ENCODE results near the gene EGLN2. TPM values are rescaled to one million over a fixed set of nuclear protein-coding genes. Genes with fewer than 3 reads are reported as not detected.
"Not testable (repeated sequence)": the region's sequence is repeated elsewhere in the genome, so short reads cannot be mapped to it uniquely, and the experiment has no call there.

The EGLN2 gene
- total and polyA plus RNA-seq, 7 experiments from 2014 or later: 122 to 254 (median 157) TPM

GRCh38 chr19:40832431-40832790 lies 33.4 kb downstream of the EGLN2 start:
- H3K27me3 Mint-ChIP-seq; intact Hi-C loops (cut with micrococcal nuclease); H3K9me3 ChIP-seq (ENCODE audit: control insufficient read depth in 2 of 3, low read length in 3 of 3); H3K36me3 ChIP-seq (ENCODE audit: control insufficient read depth in 2 of 3, insufficient read depth in 3 of 3, low read length in 3 of 3); H3K4me1 ChIP-seq (ENCODE audit: control insufficient read depth in 2 of 2, insufficient read depth in 2 of 2, low read length in 2 of 2); H3K27ac ChIP-seq (ENCODE audit: low read depth, low read length); H3K4me3 ChIP-seq (ENCODE audit: low read length); ATAC-seq; H3K27me3 ChIP-seq (ENCODE audit: control insufficient read depth in 2 of 2, insufficient read depth in 2 of 2, low read length in 2 of 2); H3K4me3 Mint-ChIP-seq; H3K9me3 Mint-ChIP-seq; POLR2A ChIA-PET; CTCF ChIA-PET; DNase-seq: not testable (repeated sequence)
- peak overlapping the region in 5 of 9 donors; percentile 16 to 94 (median 59) for H3K27ac Mint-ChIP-seq
- peaks cover 0 to 13% (median 6%) of the 10 kb centered on the region in 5 donors for H3K36me3 Mint-ChIP-seq
- peaks cover 5 to 32% (median 20%) of the 10 kb centered on the region in 7 donors for H3K4me1 Mint-ChIP-seq

GRCh38 chr19:40833728-40834533 lies 34.9 kb downstream of the EGLN2 start:
- H3K36me3 ChIP-seq (ENCODE audit: control insufficient read depth in 2 of 3, insufficient read depth in 3 of 3, low read length in 3 of 3); H3K4me3 ChIP-seq (ENCODE audit: low read length); H3K27ac ChIP-seq (ENCODE audit: low read depth, low read length); H3K9me3 Mint-ChIP-seq; H3K27me3 ChIP-seq (ENCODE audit: control insufficient read depth in 2 of 2, insufficient read depth in 2 of 2, low read length in 2 of 2); DNase-seq; CTCF ChIA-PET; H3K36me3 Mint-ChIP-seq; H3K4me1 ChIP-seq (ENCODE audit: control insufficient read depth in 2 of 2, insufficient read depth in 2 of 2, low read length in 2 of 2); H3K27me3 Mint-ChIP-seq; H3K9me3 ChIP-seq (ENCODE audit: control insufficient read depth in 2 of 3, low read length in 3 of 3); intact Hi-C loops (cut with micrococcal nuclease): not testable (repeated sequence)
- Mint-ChIP-seq H3K4me3 (peak overlapping the region in 7 of 10 donors; percentile 10 to 64 (median 47)), H3K4me1 (peaks cover 0 to 24% (median 17%) of the 10 kb centered on the region in 7 donors), H3K27ac (peak overlapping the region in 7 of 9 donors; percentile 45 to 94 (median 71))
- POLR2A ChIA-PET: interaction anchor here (0.6 kb wide), 1 partner anchor 32 kb away, joined by 3 read pairs; no protein-coding TSS in a partner anchor
- ATAC-seq: peak; percentile 29

- POLR2A ChIA-PET: no interaction called here
- no peak for DNase-seq
Measured at GRCh38 chr19:40836754-40837429, 37.9 kb downstream of the EGLN2 start.

GRCh38 chr19:40838477-40838876 lies 39.5 kb downstream of the EGLN2 start:
- CTCF ChIA-PET: interaction anchor here (0.6 kb wide), 1 partner anchor 11 kb away, joined by 3 read pairs; no protein-coding TSS in a partner anchor
- POLR2A ChIA-PET; H3K4me3 ChIP-seq (ENCODE audit: low read length); H3K27ac ChIP-seq (ENCODE audit: low read depth, low read length); H3K4me3 Mint-ChIP-seq; DNase-seq; H3K36me3 Mint-ChIP-seq; H3K27ac Mint-ChIP-seq; H3K27me3 ChIP-seq (ENCODE audit: control insufficient read depth in 2 of 2, insufficient read depth in 2 of 2, low read length in 2 of 2); H3K9me3 ChIP-seq (ENCODE audit: control insufficient read depth in 2 of 3, low read length in 3 of 3); H3K9me3 Mint-ChIP-seq; H3K36me3 ChIP-seq (ENCODE audit: control insufficient read depth in 2 of 3, insufficient read depth in 3 of 3, low read length in 3 of 3); H3K4me1 ChIP-seq (ENCODE audit: control insufficient read depth in 2 of 2, insufficient read depth in 2 of 2, low read length in 2 of 2); ATAC-seq: not testable (repeated sequence)
- intact Hi-C loops (cut with micrococcal nuclease): loop anchor here in 1 of 2 donors (2.0 kb wide), 1 partner anchor 30 kb away; no protein-coding TSS in a partner anchor
- H3K4me1 Mint-ChIP-seq: peaks cover 0 to 14% (median 10%) of the 10 kb centered on the region in 7 donors
- peaks cover 0 to 39% (median 0%) of the 10 kb centered on the region in 5 donors for H3K27me3 Mint-ChIP-seq

More at GRCh38 chr19:40836754-40837429, 37.9 kb downstream of the EGLN2 start:
- H3K9me3 ChIP-seq (ENCODE audit: control insufficient read depth in 2 of 3, low read length in 3 of 3): no peaks in the 10 kb centered on the region
- H3K36me3 Mint-ChIP-seq: peaks cover 0 to 2% (median 0%) of the 10 kb centered on the region in 5 donors
- CTCF ChIA-PET: no interaction called here
- peaks cover 0 to 33% (median 0%) of the 10 kb centered on the region in 5 donors for H3K27me3 Mint-ChIP-seq
- intact Hi-C loops (cut with micrococcal nuclease): no loop called here
- peaks cover 0 to 20% (median 14%) of the 10 kb centered on the region in 7 donors for H3K4me1 Mint-ChIP-seq
- no peaks in the 10 kb centered on the region for H3K9me3 Mint-ChIP-seq
- H3K36me3 ChIP-seq (ENCODE audit: control insufficient read depth in 2 of 3, insufficient read depth in 3 of 3, low read length in 3 of 3): no peaks in the 10 kb centered on the region
- H3K27me3 ChIP-seq (ENCODE audit: control insufficient read depth in 2 of 2, insufficient read depth in 2 of 2, low read length in 2 of 2): no peaks in the 10 kb centered on the region
- H3K4me3 ChIP-seq (ENCODE audit: low read length): no peak overlapping the region
- no peak overlapping the region for H3K4me3 Mint-ChIP-seq
- no peak for ATAC-seq
- no peaks in the 10 kb centered on the region for H3K4me1 ChIP-seq (ENCODE audit: control insufficient read depth in 2 of 2, insufficient read depth in 2 of 2, low read length in 2 of 2)
- H3K27ac Mint-ChIP-seq: no peak overlapping the region
- no peak overlapping the region for H3K27ac ChIP-seq (ENCODE audit: low read depth, low read length)

- H3K4me1 ChIP-seq (ENCODE audit: control insufficient read depth in 2 of 2, insufficient read depth in 2 of 2, low read length in 2 of 2); H3K4me3 Mint-ChIP-seq; H3K4me3 ChIP-seq (ENCODE audit: low read length); CTCF ChIA-PET; H3K36me3 ChIP-seq (ENCODE audit: control insufficient read depth in 2 of 3, insufficient read depth in 3 of 3, low read length in 3 of 3); H3K36me3 Mint-ChIP-seq; POLR2A ChIA-PET; H3K9me3 Mint-ChIP-seq; H3K9me3 ChIP-seq (ENCODE audit: control insufficient read depth in 2 of 3, low read length in 3 of 3); intact Hi-C loops (cut with micrococcal nuclease); H3K27me3 ChIP-seq (ENCODE audit: control insufficient read depth in 2 of 2, insufficient read depth in 2 of 2, low read length in 2 of 2); ATAC-seq; H3K27ac ChIP-seq (ENCODE audit: low read depth, low read length); DNase-seq: not testable (repeated sequence)
- Mint-ChIP-seq H3K27me3 (peaks cover 0 to 44% (median 2%) of the 10 kb centered on the region in 5 donors), H3K4me1 (peaks cover 14 to 26% (median 20%) of the 10 kb centered on the region in 7 donors), H3K27ac (peak overlapping the region in 2 of 9 donors; percentile 8 to 57)
Measured at GRCh38 chr19:40842012-40842411, 43.0 kb downstream of the EGLN2 start.

- DNase-seq (peak in 2 of 9 donors; percentile 20 to 22), ATAC-seq (peak; percentile 16)
- Mint-ChIP-seq H3K4me1 (peaks cover 14 to 37% (median 22%) of the 10 kb centered on the region in 7 donors), H3K27ac (peak overlapping the region; percentile 77 to 98 (median 87)), H3K27me3 (peaks cover 0 to 54% (median 11%) of the 10 kb centered on the region in 5 donors), H3K4me3 (peak overlapping the region; percentile 63 to 87 (median 77))
- Histone ChIP-seq H3K27ac (ENCODE audit: low read depth, low read length) (peak overlapping the region; percentile 34), H3K4me3 (ENCODE audit: low read length) (peak overlapping the region; percentile 47)
- CTCF ChIA-PET; H3K9me3 ChIP-seq (ENCODE audit: control insufficient read depth in 2 of 3, low read length in 3 of 3); intact Hi-C loops (cut with micrococcal nuclease); H3K36me3 ChIP-seq (ENCODE audit: control insufficient read depth in 2 of 3, insufficient read depth in 3 of 3, low read length in 3 of 3); H3K27me3 ChIP-seq (ENCODE audit: control insufficient read depth in 2 of 2, insufficient read depth in 2 of 2, low read length in 2 of 2); H3K36me3 Mint-ChIP-seq; H3K9me3 Mint-ChIP-seq; H3K4me1 ChIP-seq (ENCODE audit: control insufficient read depth in 2 of 2, insufficient read depth in 2 of 2, low read length in 2 of 2): not testable (repeated sequence)
- POLR2A ChIA-PET: interaction anchor here (1.0 kb wide), 1 partner anchor 16 kb away, joined by 4 read pairs; no protein-coding TSS in a partner anchor
Measured at GRCh38 chr19:40842997-40843652, 44.1 kb downstream of the EGLN2 start.

All from naive thymus-derived CD4-positive, alpha-beta T cell (primary cell).